A673 (cell line): ENCODE measurements around the gene B3GALNT1. TPM values are rescaled to one million over a fixed set of nuclear protein-coding genes. Genes with fewer than 3 reads are reported as not detected.

Experiments
- BruUV-seq: library from RNA; stranded (reverse); fragments of 400-500 nt; replicated peaks from 2 replicates; lab custom pipeline; 2021; lab: Mats Ljungman, UMichigan
- CTCF ChIA-PET: fragments of 300-600 bp; sonication (Branson Sonifier 250); formaldehyde crosslinking; loops from one replicate; lab custom pipeline; 2022; ENCODE audit warnings: antibody characterized with exemption; lab: Charles Lee
- POLR2A ChIA-PET: fragments of 300-600 bp; sonication (Branson Sonifier 250); formaldehyde crosslinking; loops from one replicate; lab custom pipeline; 2022; ENCODE audit warnings: antibody characterized with exemption; ENCODE audit not compliant: low non-redundant PET; lab: Charles Lee
- DNase-seq: peaks from one replicate; pipeline ENCODE4 v3.0.0-alpha.2; 2015; ENCODE audit warnings: low spot score
- H3K27ac ChIP-seq: fragments of 200-600 bp; sonication (generic); 2 replicates; pipeline ENCODE4 v1.5.1; 2016; ENCODE audit warnings: mixed run types, low read depth, mild to moderate bottlenecking, mixed read lengths, antibody characterized with exemption, low read length; ENCODE audit not compliant: poor library complexity, severe bottlenecking
- H3K27me3 ChIP-seq: fragments of 200-600 bp; sonication (generic); replicated peaks from 2 replicates; pipeline ENCODE4 v1.6.1; 2017; ENCODE audit warnings: mixed run types, low read depth, mild to moderate bottlenecking, mixed read lengths, antibody characterized with exemption, low read length; ENCODE audit not compliant: insufficient read depth, poor library complexity
- H3K36me3 ChIP-seq: fragments of 200-600 bp; sonication (generic); 2 replicates; pipeline ENCODE4 v1.6.1; 2016; ENCODE audit warnings: mixed run types, mild to moderate bottlenecking, mixed read lengths, antibody characterized with exemption, low read length; ENCODE audit not compliant: insufficient read depth, poor library complexity, severe bottlenecking
- H3K4me1 ChIP-seq: fragments of 200-600 bp; sonication (generic); 2 replicates; pipeline ENCODE4 v1.6.1; 2017; ENCODE audit warnings: mixed run types, mild to moderate bottlenecking, mixed read lengths, antibody characterized with exemption, low read length; ENCODE audit not compliant: insufficient read depth, poor library complexity, severe bottlenecking
- H3K4me3 ChIP-seq: fragments of 200-600 bp; sonication (generic); 2 replicates; pipeline ENCODE4 v1.5.1; 2016; ENCODE audit warnings: low read depth, mixed run types, mild to moderate bottlenecking, mixed read lengths, low read length; ENCODE audit not compliant: poor library complexity, severe bottlenecking
- H3K9me3 ChIP-seq: fragments of 200-600 bp; sonication (generic); 2 replicates; pipeline ENCODE4 v1.6.1; 2016; ENCODE audit warnings: mixed run types, low read depth, mild to moderate bottlenecking, mixed read lengths, antibody characterized with exemption, low read length; ENCODE audit not compliant: poor library complexity, severe bottlenecking
- EZH2 ChIP-seq: fragments of 200-600 bp; sonication (generic); IDR thresholded peaks from 2 replicates; pipeline ENCODE4 v1.6.1; 2017; ENCODE audit warnings: borderline replicate concordance, low read depth, mild to moderate bottlenecking, mixed read lengths, antibody characterized with exemption, low read length; ENCODE audit not compliant: poor library complexity, severe bottlenecking
- intact Hi-C: fragments of 100-400 bp; cut with micrococcal nuclease; formaldehyde crosslinking; loops from one replicate; pipeline ENCODE4 v1.10.0; 2022; ENCODE audit not compliant: unreplicated experiment
- total RNA-seq: library from RNA; stranded (reverse); gene quantifications from 2 replicates; pipeline ENCODE4 v1.2.3, GENCODE V29; 2021
- TF ChIP-seq, protein P1 (sequence below): fragments of 300-800, 200-600 bp; sonication (generic); conservative IDR thresholded peaks from 2 replicates; pipeline ENCODE4 v1.5.1; 2017; ENCODE audit warnings: low read depth, mild to moderate bottlenecking, antibody characterized with exemption, low read length, moderate library complexity, mixed read lengths

Gene B3GALNT1
- total RNA-seq, 1 experiment from 2014 or later, result 3.0 TPM

DNA sequence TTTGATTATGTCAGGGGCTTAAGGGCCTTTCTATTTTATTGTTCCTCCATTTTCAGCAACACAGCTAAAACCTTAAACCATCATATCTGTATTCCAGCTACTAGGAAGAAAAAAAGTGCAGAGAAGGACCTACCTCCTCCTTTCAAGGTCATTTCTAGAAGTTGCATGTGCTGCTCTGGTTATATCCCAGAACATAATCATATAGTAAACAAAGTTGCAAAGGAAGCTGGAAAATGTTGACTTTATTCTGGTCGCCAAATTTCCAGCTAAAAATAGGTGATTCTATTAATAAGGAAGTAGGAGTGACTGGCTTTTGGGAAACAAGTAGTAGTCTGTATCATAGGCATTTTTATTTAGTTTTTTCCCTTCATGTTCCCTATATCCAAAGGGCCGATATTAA lies 21.3 kb upstream of the B3GALNT1 start:
- DNase-seq, result no peak
- POLR2A ChIA-PET, result no interaction called here
- intact Hi-C loops, result no loop called here
- CTCF ChIA-PET, result no interaction called here
- Histone ChIP-seq H3K4me1 (no peaks in the 10 kb centered on the region), H3K36me3 (no peaks in the 10 kb centered on the region), H3K27me3 (no peaks in the 10 kb centered on the region), H3K27ac (no peak overlapping the region), H3K9me3 (peaks cover 4% of the 10 kb centered on the region), H3K4me3 (no peak overlapping the region)
- TF ChIP-seq EZH2, result no peak
- TF ChIP-seq, protein P1, sequence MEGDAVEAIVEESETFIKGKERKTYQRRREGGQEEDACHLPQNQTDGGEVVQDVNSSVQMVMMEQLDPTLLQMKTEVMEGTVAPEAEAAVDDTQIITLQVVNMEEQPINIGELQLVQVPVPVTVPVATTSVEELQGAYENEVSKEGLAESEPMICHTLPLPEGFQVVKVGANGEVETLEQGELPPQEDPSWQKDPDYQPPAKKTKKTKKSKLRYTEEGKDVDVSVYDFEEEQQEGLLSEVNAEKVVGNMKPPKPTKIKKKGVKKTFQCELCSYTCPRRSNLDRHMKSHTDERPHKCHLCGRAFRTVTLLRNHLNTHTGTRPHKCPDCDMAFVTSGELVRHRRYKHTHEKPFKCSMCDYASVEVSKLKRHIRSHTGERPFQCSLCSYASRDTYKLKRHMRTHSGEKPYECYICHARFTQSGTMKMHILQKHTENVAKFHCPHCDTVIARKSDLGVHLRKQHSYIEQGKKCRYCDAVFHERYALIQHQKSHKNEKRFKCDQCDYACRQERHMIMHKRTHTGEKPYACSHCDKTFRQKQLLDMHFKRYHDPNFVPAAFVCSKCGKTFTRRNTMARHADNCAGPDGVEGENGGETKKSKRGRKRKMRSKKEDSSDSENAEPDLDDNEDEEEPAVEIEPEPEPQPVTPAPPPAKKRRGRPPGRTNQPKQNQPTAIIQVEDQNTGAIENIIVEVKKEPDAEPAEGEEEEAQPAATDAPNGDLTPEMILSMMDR, result no peak
- BruUV-seq, result no TSS peak

DNA sequence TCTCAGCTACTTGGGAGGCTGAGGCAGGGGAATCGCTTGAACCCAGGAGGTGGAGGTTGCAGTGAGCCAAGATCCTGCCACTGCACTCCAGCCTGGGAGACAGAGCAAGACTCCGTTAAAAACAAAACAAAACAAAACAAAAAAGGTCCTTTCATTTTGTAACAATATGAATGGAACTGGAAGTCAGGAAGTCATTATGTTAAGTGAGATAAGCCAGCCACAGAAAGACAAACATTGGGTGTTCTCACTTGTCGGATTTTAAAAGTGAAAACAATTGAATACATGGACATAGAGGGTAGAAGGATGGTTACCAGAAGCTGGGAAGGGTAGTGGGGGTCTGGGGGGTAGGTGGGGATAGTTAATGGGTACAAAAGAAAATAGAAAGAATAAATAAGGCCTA lies 12.5 kb upstream of the B3GALNT1 start:
- no peak overlapping the region for H3K27ac ChIP-seq
- no peaks in the 10 kb centered on the region for H3K4me1 ChIP-seq
- ChIA-PET POLR2A (no interaction called here), CTCF (no interaction called here)
- no TSS peak for BruUV-seq
- no peaks in the 10 kb centered on the region for H3K36me3 ChIP-seq
- intact Hi-C loops, result no loop called here
- H3K4me3 ChIP-seq, result no peak overlapping the region
- H3K27me3 ChIP-seq, result no peaks in the 10 kb centered on the region
- no peak for TF ChIP-seq EZH2
- TF ChIP-seq, protein P1, result no peak
- H3K9me3 ChIP-seq, result no peaks in the 10 kb centered on the region
- no peak for DNase-seq

DNA sequence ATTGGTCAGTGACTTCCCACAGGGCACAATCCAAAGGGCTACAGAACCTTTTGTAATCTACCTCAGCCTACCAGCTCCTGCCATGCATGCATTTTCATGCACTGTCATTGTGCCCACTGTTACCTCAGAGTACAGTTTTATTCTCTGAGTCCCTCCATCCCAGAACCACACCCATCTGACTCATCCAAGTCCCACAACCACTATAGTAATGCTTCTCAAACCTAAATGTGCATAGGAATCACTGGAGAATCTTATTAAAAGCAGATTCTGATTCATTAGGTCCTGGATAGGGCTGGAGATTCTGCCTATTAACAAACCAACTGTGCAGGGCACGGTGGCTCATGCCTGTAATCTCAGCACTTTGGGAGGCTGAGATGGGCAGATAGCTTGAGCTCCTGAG lies 3.7 kb upstream of the B3GALNT1 start:
- Histone ChIP-seq H3K36me3 (no peaks in the 10 kb centered on the region), H3K4me3 (no peak overlapping the region), H3K4me1 (no peaks in the 10 kb centered on the region), H3K9me3 (no peaks in the 10 kb centered on the region), H3K27me3 (peaks cover 16% of the 10 kb centered on the region), H3K27ac (no peak overlapping the region)
- ChIA-PET CTCF (no interaction called here), POLR2A (no interaction called here)
- no peak for DNase-seq
- BruUV-seq, result no TSS peak
- intact Hi-C loops, result no loop called here
- TF ChIP-seq, protein P1, result no peak
- TF ChIP-seq EZH2, result no peak
